Neuronal stem cell (in vitro differentiated cells): Measurements from ENCODE around the gene ARPC3.
"Not testable (repeated sequence)": the region's sequence is repeated elsewhere in the genome, so short reads cannot be mapped to it uniquely, and the experiment has no call there.

Source experiments
- DNase-seq: peaks from one replicate; pipeline ENCODE4 v3.0.0-alpha.2; 2013; ENCODE audit warnings: low spot score
- H2AFZ ChIP-seq: one replicate; pipeline ENCODE4 v1.6.1; 2013; ENCODE audit warnings: mild to moderate bottlenecking, low read length, inconsistent platforms
- H2AK5ac ChIP-seq: 2 replicates; pipeline ENCODE4 v1.6.1; 2013; ENCODE audit warnings: low read depth, mild to moderate bottlenecking, inconsistent platforms, low read length, moderate library complexity, mixed read lengths
- H2BK120ac ChIP-seq: 2 replicates; pipeline ENCODE4 v1.6.1; 2013; ENCODE audit warnings: low read depth, mild to moderate bottlenecking, inconsistent platforms, low read length, moderate library complexity, mixed read lengths
- H2BK12ac ChIP-seq: one replicate; pipeline ENCODE4 v1.6.1; 2013; ENCODE audit warnings: low read length, inconsistent platforms
- H2BK15ac ChIP-seq: 2 replicates; pipeline ENCODE4 v1.6.1; 2013; ENCODE audit warnings: mild to moderate bottlenecking, low read length, inconsistent platforms, mixed read lengths
- H2BK5ac ChIP-seq: one replicate; pipeline ENCODE4 v1.6.1; 2013; ENCODE audit warnings: inconsistent platforms, mild to moderate bottlenecking, low read length, moderate library complexity
- H3K14ac ChIP-seq: one replicate; pipeline ENCODE4 v1.6.1; 2013; ENCODE audit warnings: low read length, inconsistent platforms
- H3K18ac ChIP-seq: 2 replicates; pipeline ENCODE4 v1.6.1; 2013; ENCODE audit warnings: low read length, inconsistent platforms
- H3K23ac ChIP-seq: 2 replicates; pipeline ENCODE4 v1.6.1; 2013; ENCODE audit warnings: low read depth, mild to moderate bottlenecking, mixed read lengths, low read length, inconsistent platforms; ENCODE audit not compliant: poor library complexity
- H3K27ac ChIP-seq: replicated peaks from 3 replicates; pipeline ENCODE4 v1.5.1; 2013; ENCODE audit warnings: low read length, inconsistent platforms
- H3K27me3 ChIP-seq, 3 experiments: 2 replicates each; pipeline ENCODE4 v1.6.1; 2013; ENCODE audit warnings: low read length in 3 of 3, mild to moderate bottlenecking in 2 of 3, inconsistent platforms in 1 of 3, low read depth in 1 of 3, mixed read lengths in 1 of 3, moderate library complexity in 1 of 3; ENCODE audit not compliant: control insufficient read depth in 3 of 3, insufficient read depth in 3 of 3
- H3K36me3 ChIP-seq, 2 donors: replicated peaks in 1 of 2; 2 replicates each; pipeline ENCODE4 v1.6.1; 2013; ENCODE audit warnings: low read length in 2 of 2; ENCODE audit not compliant: control insufficient read depth in 2 of 2, insufficient read depth in 2 of 2
- H3K4ac ChIP-seq: 2 replicates; pipeline ENCODE4 v1.6.1; 2013; ENCODE audit warnings: inconsistent platforms, mild to moderate bottlenecking, low read length, moderate library complexity
- H3K4me1 ChIP-seq, 2 donors: 1 replicate in 1 of 2; 2 replicates in 1 of 2; pipeline ENCODE4 v1.6.1; 2013; ENCODE audit warnings: low read length in 2 of 2, low read depth in 1 of 2; ENCODE audit not compliant: control insufficient read depth in 2 of 2, insufficient read depth in 1 of 2
- H3K4me2 ChIP-seq: one replicate; pipeline ENCODE4 v1.6.1; 2013; ENCODE audit warnings: mild to moderate bottlenecking, low read length, inconsistent platforms; ENCODE audit not compliant: insufficient read depth, poor library complexity, severe bottlenecking
- H3K4me3 ChIP-seq, 2 donors: 2 replicates each; pipeline ENCODE4 v1.5.1; 2013; ENCODE audit warnings: low read length in 2 of 2, mild to moderate bottlenecking in 2 of 2, inconsistent platforms in 1 of 2, moderate library complexity in 1 of 2
- H3K79me1 ChIP-seq: one replicate; pipeline ENCODE4 v1.6.1; 2013; ENCODE audit warnings: low read depth, mild to moderate bottlenecking, inconsistent platforms, low read length, moderate library complexity
- H3K9ac ChIP-seq: one replicate; pipeline ENCODE4 v1.6.1; 2013; ENCODE audit warnings: mild to moderate bottlenecking, low read depth, low read length, inconsistent platforms; ENCODE audit not compliant: poor library complexity
- H3K9me3 ChIP-seq, 2 donors: replicated peaks in 1 of 2; 2 replicates each; pipeline versions ENCODE3 to v1.6.1; 2013; ENCODE audit warnings: low read length in 2 of 2, mild to moderate bottlenecking in 2 of 2, inconsistent platforms in 1 of 2, low read depth in 1 of 2, mixed read lengths in 1 of 2, moderate library complexity in 1 of 2; ENCODE audit not compliant: control insufficient read depth in 2 of 2, insufficient read depth in 1 of 2
- H4K8ac ChIP-seq: one replicate; pipeline ENCODE4 v1.6.1; 2013; ENCODE audit warnings: low read depth, mild to moderate bottlenecking, inconsistent platforms, low read length, moderate library complexity
- H4K91ac ChIP-seq: one replicate; pipeline ENCODE4 v1.6.1; 2013; ENCODE audit warnings: low read length, low read depth, mild to moderate bottlenecking, inconsistent platforms; ENCODE audit not compliant: poor library complexity
- WGBS, 2 donors: extraction: QIAGEN DNeasy Blood & Tissue Kit; methylation state at CpG; one replicate each; pipeline ENCODE4 v1.1.7; 2013; ENCODE audit warnings: missing lambda C conversion rate in 2 of 2, mixed read lengths in 1 of 2; ENCODE audit not compliant: insufficient read length in 2 of 2, insufficient replicate concordance in 1 of 2; ENCODE audit errors: extremely low coverage in 2 of 2; 5-methylcytosine and 5-hydroxymethylcytosine counted together

Gene ARPC3

DNA sequence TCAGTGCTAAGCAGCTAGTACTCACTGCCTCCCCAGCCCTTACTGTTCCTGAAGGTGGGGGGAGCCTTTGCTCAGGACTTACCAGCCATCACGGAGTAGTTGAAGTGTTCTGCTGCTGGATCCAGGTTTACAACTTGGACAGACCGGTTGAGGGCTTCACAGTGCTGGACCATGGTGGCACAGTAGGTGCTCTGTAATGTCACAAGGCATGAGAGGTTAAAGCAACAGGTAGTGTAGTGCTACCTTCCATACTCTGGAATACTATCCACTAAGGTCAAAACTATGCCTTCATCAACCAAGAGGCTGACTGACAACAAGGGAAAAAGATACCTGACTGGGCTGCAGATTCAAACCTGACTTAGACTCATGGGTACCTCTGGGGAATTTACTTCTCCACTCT is 14.9 kb upstream of the ARPC3 start:
- Histone ChIP-seq H3K4me2 (no peak overlapping the region), H3K27ac (no peak overlapping the region), H3K4ac (no peak overlapping the region), H3K9ac (no peak overlapping the region), H4K8ac (no peak overlapping the region), H3K9me3 (no peaks in the 10 kb centered on the region), H2BK5ac (no peak overlapping the region), H3K4me1 (peaks cover 6 to 8% of the 10 kb centered on the region in 2 donors), H2BK15ac (no peak overlapping the region), H2AFZ (no peak overlapping the region), H4K91ac (no peak overlapping the region), H3K23ac (no peak overlapping the region), H3K36me3 (peaks cover 15 to 48% of the 10 kb centered on the region in 2 donors), H2BK12ac (no peak overlapping the region), H3K18ac (no peak overlapping the region), H3K4me3 (no peak overlapping the region), H3K27me3 (no peaks in the 10 kb centered on the region), H3K79me1 (peaks cover 14% of the 10 kb centered on the region), H2BK120ac (no peak overlapping the region), H2AK5ac (no peak overlapping the region), H3K14ac (no peak overlapping the region)
- WGBS, 2 donors, result no CpG with 5 or more reads among the region's 2 CpGs
- no peak for DNase-seq

DNA sequence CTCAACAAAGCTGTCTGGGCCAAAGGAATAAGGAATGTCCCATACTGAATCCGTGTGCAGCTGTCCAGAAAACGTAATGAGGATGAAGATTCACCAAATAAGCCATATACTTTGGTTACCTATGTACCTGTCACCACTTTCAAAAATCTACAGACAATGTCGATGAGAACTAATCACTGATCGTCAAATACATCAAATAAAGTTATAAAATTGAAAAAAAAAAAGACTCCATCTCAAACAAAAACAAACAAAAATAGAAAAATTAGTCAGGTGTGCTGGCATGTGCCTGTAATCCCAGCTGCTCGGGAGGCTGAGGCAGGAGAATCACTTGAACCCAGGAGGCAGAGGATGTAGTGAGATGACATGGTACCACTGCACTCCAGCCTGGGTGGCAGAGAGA is 11.1 kb upstream of the ARPC3 start:
- H2BK5ac ChIP-seq, H4K8ac ChIP-seq, H3K4me3 ChIP-seq, H3K4me2 ChIP-seq, DNase-seq, H3K79me1 ChIP-seq, H2BK12ac ChIP-seq, H3K14ac ChIP-seq, H3K9me3 ChIP-seq, H3K27me3 ChIP-seq, H2AK5ac ChIP-seq, H3K27ac ChIP-seq, H2BK15ac ChIP-seq, H3K18ac ChIP-seq, H3K4me1 ChIP-seq, H4K91ac ChIP-seq, H2BK120ac ChIP-seq, H3K23ac ChIP-seq, H3K4ac ChIP-seq, H2AFZ ChIP-seq, H3K9ac ChIP-seq: not testable (repeated sequence)
- H3K36me3 ChIP-seq, result peaks cover 19 to 84% of the 10 kb centered on the region in 2 donors
- no CpG with 5 or more reads among the region's 5 CpGs for WGBS, 2 donors

DNA sequence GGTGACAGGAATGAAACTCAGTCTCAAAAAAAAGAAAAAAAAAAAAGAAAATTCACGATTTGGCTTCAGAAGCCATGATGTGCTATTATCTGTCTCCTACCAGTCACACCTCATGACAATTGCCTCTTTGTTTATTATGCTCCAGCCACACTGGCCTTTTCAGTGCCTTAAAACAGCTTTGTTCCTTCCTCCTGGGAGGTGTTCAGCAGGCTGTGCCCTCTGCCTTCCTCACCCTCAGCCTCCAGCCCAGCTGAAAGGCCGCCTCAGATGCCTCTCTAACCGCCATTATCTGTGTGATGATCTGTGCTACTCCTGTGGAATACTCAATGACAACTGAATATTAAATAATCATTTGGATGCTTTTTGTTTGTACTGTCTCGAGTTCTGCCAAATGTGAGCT is 8.6 kb upstream of the ARPC3 start:
- Histone ChIP-seq H2AFZ (no peak overlapping the region), H3K4me1 (no peaks in the 10 kb centered on the region), H4K91ac (no peak overlapping the region), H2BK120ac (no peak overlapping the region), H3K9me3 (no peaks in the 10 kb centered on the region), H3K27ac (no peak overlapping the region), H3K18ac (no peak overlapping the region), H2BK5ac (no peak overlapping the region), H3K4me2 (no peak overlapping the region), H4K8ac (no peak overlapping the region), H3K9ac (no peak overlapping the region), H2AK5ac (no peak overlapping the region), H2BK15ac (no peak overlapping the region), H3K4ac (no peak overlapping the region), H3K4me3 (no peak overlapping the region), H3K23ac (no peak overlapping the region), H3K36me3 (peaks cover 11 to 91% of the 10 kb centered on the region in 2 donors), H2BK12ac (no peak overlapping the region), H3K79me1 (peaks cover 4% of the 10 kb centered on the region), H3K14ac (no peak overlapping the region), H3K27me3 (no peaks in the 10 kb centered on the region)
- WGBS, 2 donors, result no CpG with 5 or more reads among the region's 4 CpGs
- DNase-seq, result no peak

DNA sequence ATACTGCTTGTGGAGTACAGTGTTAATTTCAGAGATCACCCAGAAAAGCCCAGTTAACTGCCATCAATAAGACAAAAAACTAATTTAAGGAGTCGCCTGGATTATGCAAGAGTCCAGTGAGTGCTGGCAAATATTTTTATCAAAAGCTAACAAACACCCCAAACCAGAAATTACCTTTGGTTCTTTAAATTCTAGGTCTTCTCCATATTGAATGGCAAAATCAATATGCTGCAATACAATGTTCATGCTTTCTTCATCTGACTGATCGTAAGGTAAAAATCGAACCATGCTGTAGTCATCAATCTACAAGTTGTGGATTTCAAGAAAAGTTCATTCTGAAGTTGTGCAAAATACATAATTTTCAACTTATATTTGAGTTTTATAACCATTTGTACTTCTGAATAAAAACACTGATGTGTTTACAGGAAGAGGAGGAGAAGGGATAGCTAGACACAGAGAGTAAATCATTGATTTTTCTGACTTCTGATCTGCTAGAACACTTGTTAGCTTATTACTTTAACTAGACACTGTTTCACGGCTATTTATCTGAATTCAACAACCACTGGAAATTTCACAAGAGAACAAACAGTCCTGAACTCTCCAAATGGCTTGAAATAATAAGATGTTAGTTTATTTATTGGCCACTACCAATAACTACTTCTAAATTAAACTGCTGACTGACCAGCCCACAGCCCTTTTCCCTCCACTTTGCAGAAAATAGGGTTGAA is 3.6 kb upstream of the ARPC3 start:
- H4K91ac ChIP-seq, result no peak overlapping the region
- H3K4me1 ChIP-seq, result peaks cover 0 to 1% of the 10 kb centered on the region in 2 donors
- H2BK5ac ChIP-seq, result no peak overlapping the region
- no peak overlapping the region for H2AFZ ChIP-seq
- peaks cover 3% of the 10 kb centered on the region for H3K79me1 ChIP-seq
- no peak overlapping the region for H3K23ac ChIP-seq
- H3K4me3 ChIP-seq, result no peak overlapping the region
- H3K14ac ChIP-seq, result no peak overlapping the region
- H2BK15ac ChIP-seq, result no peak overlapping the region
- H3K27me3 ChIP-seq, result no peaks in the 10 kb centered on the region
- no peaks in the 10 kb centered on the region for H3K9me3 ChIP-seq
- H3K27ac ChIP-seq, result no peak overlapping the region
- no peak overlapping the region for H2AK5ac ChIP-seq
- no peak overlapping the region for H3K9ac ChIP-seq
- H3K18ac ChIP-seq, result no peak overlapping the region
- H3K4me2 ChIP-seq, result no peak overlapping the region
- no peak overlapping the region for H4K8ac ChIP-seq
- H2BK120ac ChIP-seq, result no peak overlapping the region
- DNase-seq, result no peak
- peaks cover 6 to 75% of the 10 kb centered on the region in 2 donors for H3K36me3 ChIP-seq
- WGBS, 2 donors, result no CpG with 5 or more reads among the region's 4 CpGs
- no peak overlapping the region for H2BK12ac ChIP-seq
- no peak overlapping the region for H3K4ac ChIP-seq
